GM23248 (cell line): ENCODE measurements around the gene PAX7. TPM values are rescaled to one million over a fixed set of nuclear protein-coding genes. Genes with fewer than 3 reads are reported as not detected.

ENCODE experiments used
- DNase-seq: peaks from one replicate; pipeline ENCODE4 v3.0.0-alpha.2; 2015
- H2AFZ ChIP-seq: fragments of 200-600 bp; sonication (generic); 2 replicates; pipeline ENCODE4 v1.6.1; 2016; ENCODE audit warnings: antibody characterized with exemption
- H3F3A ChIP-seq: fragments of 200-600 bp; sonication (generic); 2 replicates; pipeline ENCODE4 v1.6.1; 2016; ENCODE audit warnings: mild to moderate bottlenecking, antibody characterized with exemption, mixed run types; ENCODE audit not compliant: insufficient read depth
- H3K27ac ChIP-seq: fragments of 200-600 bp; sonication (generic); 2 replicates; pipeline ENCODE4 v1.5.1; 2016; ENCODE audit warnings: mild to moderate bottlenecking
- H3K27me3 ChIP-seq: fragments of 200-600 bp; sonication (generic); replicated peaks from 2 replicates; pipeline ENCODE4 v1.6.1; 2016; ENCODE audit warnings: mild to moderate bottlenecking; ENCODE audit not compliant: insufficient read depth
- H3K36me3 ChIP-seq: fragments of 200-600 bp; sonication (generic); 2 replicates; pipeline ENCODE4 v1.6.1; 2016; ENCODE audit warnings: low read depth, mild to moderate bottlenecking
- H3K4me1 ChIP-seq: fragments of 200-600 bp; sonication (generic); 2 replicates; pipeline ENCODE4 v1.6.1; 2016; ENCODE audit warnings: mild to moderate bottlenecking; ENCODE audit not compliant: insufficient read depth
- H3K4me2 ChIP-seq: fragments of 200-600 bp; sonication (generic); one replicate; pipeline ENCODE4 v1.6.1; 2016; ENCODE audit warnings: mild to moderate bottlenecking; ENCODE audit not compliant: unreplicated experiment
- H3K4me3 ChIP-seq: fragments of 200-600 bp; sonication (generic); 2 replicates; pipeline ENCODE4 v1.5.1; 2016; ENCODE audit warnings: mild to moderate bottlenecking
- H3K79me2 ChIP-seq: fragments of 200-600 bp; sonication (generic); 2 replicates; pipeline ENCODE4 v1.6.1; 2016; ENCODE audit warnings: mild to moderate bottlenecking; ENCODE audit not compliant: insufficient read depth
- H3K9ac ChIP-seq: fragments of 200-600 bp; sonication (generic); 2 replicates; pipeline ENCODE4 v1.6.1; 2016; ENCODE audit warnings: mild to moderate bottlenecking
- H3K9me2 ChIP-seq: fragments of 200-600 bp; sonication (generic); 2 replicates; pipeline ENCODE4 v1.6.1; 2016; ENCODE audit warnings: mixed run types, mild to moderate bottlenecking, moderate library complexity; ENCODE audit not compliant: insufficient read depth
- H3K9me3 ChIP-seq: fragments of 200-600 bp; sonication (generic); one replicate; pipeline ENCODE4 v1.6.1; 2017; ENCODE audit warnings: low read depth
- H4K20me1 ChIP-seq: fragments of 200-600 bp; sonication (generic); 2 replicates; pipeline ENCODE4 v1.6.0; 2016; ENCODE audit not compliant: insufficient read depth
- EZH2 ChIP-seq: fragments of 200-600 bp; sonication (generic); IDR thresholded peaks from 2 replicates; pipeline ENCODE4 v1.6.1; 2018; ENCODE audit warnings: antibody characterized with exemption, mild to moderate bottlenecking; ENCODE audit not compliant: insufficient read depth, poor library complexity, severe bottlenecking
- EZH2phosphoT487 ChIP-seq: fragments of 200-600 bp; sonication (generic); IDR thresholded peaks from 2 replicates; pipeline ENCODE4 v1.6.1; 2018; ENCODE audit warnings: antibody characterized with exemption, moderate library complexity, mild to moderate bottlenecking, low read depth; ENCODE audit not compliant: insufficient read depth
- WGBS, 2 experiments: methylation state at CpG; one replicate each; pipeline ENCODE4 v1.1.6; 2015 to 2017; ENCODE audit warnings: low lambda C conversion rate in 2 of 2, low coverage in 1 of 2; ENCODE audit errors: missing lambda C conversion rate in 2 of 2; 5-methylcytosine and 5-hydroxymethylcytosine counted together
- in situ Hi-C: fragments of 300-500 bp; cut with MboI; formaldehyde crosslinking; loops from 2 replicates; pipeline ENCODE4 v1.15.0; 2020
- polyA plus RNA-seq: library from polyadenylated mRNA; unstranded; fragments of >200 nt; fragmentation: Nextera tagmentation; extraction: Ambion mirVana; gene quantifications from 2 replicates; pipeline ENCODE4 v1.2.1, GENCODE V29; 2016
- total RNA-seq: library from RNA; depleted of rRNA; stranded (reverse); fragments of >200 nt; shearing (Covaris generic); gene quantifications from 2 replicates; pipeline ENCODE4 v1.2.3, GENCODE V29; 2014

PAX7 gene
- total and polyA plus RNA-seq, 2 experiments from 2014 or later, result not detected

DNA sequence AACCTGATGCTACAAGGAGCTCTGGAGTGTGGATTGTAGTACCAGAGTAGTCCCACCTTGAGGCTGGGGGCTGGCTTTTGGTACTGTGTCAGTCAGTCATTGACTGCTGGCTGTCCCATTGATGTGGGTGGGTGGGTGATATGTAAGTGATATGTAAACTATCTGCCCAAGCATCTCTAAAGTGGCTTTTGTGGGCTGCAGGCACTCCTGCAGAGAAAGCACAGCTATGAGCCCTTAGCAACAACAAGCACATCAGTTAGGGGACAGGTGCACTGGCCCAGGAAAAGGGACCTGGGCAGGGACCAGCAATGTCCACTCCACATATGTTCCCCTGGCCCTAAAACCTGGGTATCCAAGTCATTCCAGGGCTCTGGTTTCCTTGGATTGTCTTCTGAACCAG is 118.9 kb downstream of the PAX7 start:
- no peak overlapping the region for H3K4me2 ChIP-seq
- H3K4me1 ChIP-seq, result no peaks in the 10 kb centered on the region
- H3K4me3 ChIP-seq, result no peak overlapping the region
- no peaks in the 10 kb centered on the region for H3K9me2 ChIP-seq
- H3K36me3 ChIP-seq, result no peaks in the 10 kb centered on the region
- no peak overlapping the region for H3K27ac ChIP-seq
- H3K27me3 ChIP-seq, result no peaks in the 10 kb centered on the region
- no peak overlapping the region for H2AFZ ChIP-seq
- no peaks in the 10 kb centered on the region for H3K79me2 ChIP-seq
- TF ChIP-seq EZH2, result no peak
- no peak for TF ChIP-seq EZH2phosphoT487
- in situ Hi-C loops, result no loop called here
- H3K9me3 ChIP-seq, result no peaks in the 10 kb centered on the region
- no peak overlapping the region for H3K9ac ChIP-seq
- DNase-seq, result no peak
- no peaks in the 10 kb centered on the region for H4K20me1 ChIP-seq
- no peaks in the 10 kb centered on the region for H3F3A ChIP-seq

DNA sequence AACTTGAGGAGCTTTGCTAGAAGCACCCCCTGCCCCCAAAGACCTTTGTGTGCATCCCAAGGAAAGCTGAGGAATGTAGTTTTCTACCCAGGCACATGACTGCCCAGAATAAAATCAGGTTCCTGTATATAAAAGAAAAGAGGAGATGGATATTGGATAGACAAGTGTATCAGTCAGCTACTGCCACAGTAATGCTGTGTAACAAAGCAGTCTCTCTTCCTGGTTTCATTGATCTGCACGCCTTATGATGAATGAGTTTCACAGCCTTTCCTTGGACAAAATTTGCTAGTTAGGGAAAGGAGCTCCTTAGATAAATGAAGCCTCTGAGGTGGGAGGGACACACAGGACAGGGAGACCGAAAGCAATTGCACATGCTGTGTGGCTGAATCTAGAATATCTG is 120.0 kb downstream of the PAX7 start:
- Histone ChIP-seq H3F3A (no peaks in the 10 kb centered on the region), H3K79me2 (no peaks in the 10 kb centered on the region), H4K20me1 (no peaks in the 10 kb centered on the region), H3K36me3 (no peaks in the 10 kb centered on the region), H3K9ac (no peak overlapping the region), H3K27me3 (no peaks in the 10 kb centered on the region), H3K9me3 (no peaks in the 10 kb centered on the region), H3K4me3 (no peak overlapping the region), H3K4me1 (no peaks in the 10 kb centered on the region), H3K9me2 (no peaks in the 10 kb centered on the region), H2AFZ (no peak overlapping the region), H3K4me2 (no peak overlapping the region), H3K27ac (no peak overlapping the region)
- no peak for TF ChIP-seq EZH2
- no peak for TF ChIP-seq EZH2phosphoT487
- 9 to 13% methylated on average over 2 of the region's 2 CpGs for WGBS, 2 experiments
- in situ Hi-C loops, result no loop called here
- DNase-seq, result no peak

DNA sequence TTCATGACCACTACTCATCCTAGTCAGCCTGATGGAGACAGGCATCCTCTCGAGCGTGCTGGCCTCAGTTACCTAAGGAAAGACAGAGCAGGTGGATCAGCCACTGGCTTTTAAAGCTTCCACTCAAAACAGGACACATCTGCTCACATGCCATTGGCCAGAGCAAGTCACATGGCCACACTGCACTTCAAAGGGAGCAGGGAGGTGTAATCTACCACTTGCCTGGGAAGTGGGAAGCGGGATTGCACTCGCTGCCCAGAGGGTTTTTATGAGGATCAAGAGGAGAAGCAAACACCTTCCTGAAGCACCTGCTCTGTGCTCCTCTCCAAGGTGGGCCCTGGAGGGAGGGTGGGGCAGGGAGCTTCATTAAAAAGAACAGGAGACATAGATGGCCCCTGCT is 120.8 kb downstream of the PAX7 start:
- no peak overlapping the region for H3K27ac ChIP-seq
- H4K20me1 ChIP-seq, result no peaks in the 10 kb centered on the region
- H3K4me1 ChIP-seq, result no peaks in the 10 kb centered on the region
- H3K9ac ChIP-seq, result no peak overlapping the region
- no peak for TF ChIP-seq EZH2
- no peak for TF ChIP-seq EZH2phosphoT487
- in situ Hi-C loops, result no loop called here
- H3K27me3 ChIP-seq, result no peaks in the 10 kb centered on the region
- H3F3A ChIP-seq, result no peaks in the 10 kb centered on the region
- DNase-seq, result no peak
- no peaks in the 10 kb centered on the region for H3K9me3 ChIP-seq
- no peak overlapping the region for H3K4me2 ChIP-seq
- no peaks in the 10 kb centered on the region for H3K79me2 ChIP-seq
- H3K9me2 ChIP-seq, result no peaks in the 10 kb centered on the region
- H3K36me3 ChIP-seq, result no peaks in the 10 kb centered on the region
- 11 to 13% methylated on average over 4 of the region's 4 CpGs for whole genome bisulfite sequencing, 2 experiments
- no peak overlapping the region for H3K4me3 ChIP-seq
- H2AFZ ChIP-seq, result no peak overlapping the region

DNA sequence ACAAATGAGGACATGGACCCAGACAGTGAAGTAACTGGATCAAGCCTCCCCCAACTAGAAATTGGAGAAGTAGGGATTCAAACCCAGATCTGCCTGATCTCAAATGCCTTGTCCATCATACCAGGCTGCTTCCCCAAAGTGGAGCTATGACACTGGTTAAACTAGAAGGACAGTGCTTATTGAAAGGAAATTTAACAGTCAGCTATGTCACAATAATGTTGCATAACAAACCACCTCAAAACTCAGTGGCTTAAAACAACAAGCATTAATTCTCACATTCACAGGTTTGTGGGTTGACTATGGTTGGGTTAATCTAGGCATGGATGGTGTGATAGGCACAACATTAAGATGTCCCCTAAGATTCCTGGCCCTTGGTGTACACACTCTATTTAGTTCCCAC is 121.8 kb downstream of the PAX7 start:
- in situ Hi-C loops, result no loop called here
- Histone ChIP-seq H3K4me2 (no peak overlapping the region), H3K4me3 (no peak overlapping the region), H2AFZ (no peak overlapping the region), H3F3A (no peaks in the 10 kb centered on the region), H3K9ac (no peak overlapping the region), H3K27me3 (no peaks in the 10 kb centered on the region), H3K27ac (no peak overlapping the region), H3K36me3 (no peaks in the 10 kb centered on the region), H3K4me1 (no peaks in the 10 kb centered on the region), H3K9me2 (no peaks in the 10 kb centered on the region), H3K9me3 (no peaks in the 10 kb centered on the region), H4K20me1 (no peaks in the 10 kb centered on the region), H3K79me2 (no peaks in the 10 kb centered on the region)
- no peak for DNase-seq
- TF ChIP-seq EZH2 (no peak), EZH2phosphoT487 (no peak)

DNA sequence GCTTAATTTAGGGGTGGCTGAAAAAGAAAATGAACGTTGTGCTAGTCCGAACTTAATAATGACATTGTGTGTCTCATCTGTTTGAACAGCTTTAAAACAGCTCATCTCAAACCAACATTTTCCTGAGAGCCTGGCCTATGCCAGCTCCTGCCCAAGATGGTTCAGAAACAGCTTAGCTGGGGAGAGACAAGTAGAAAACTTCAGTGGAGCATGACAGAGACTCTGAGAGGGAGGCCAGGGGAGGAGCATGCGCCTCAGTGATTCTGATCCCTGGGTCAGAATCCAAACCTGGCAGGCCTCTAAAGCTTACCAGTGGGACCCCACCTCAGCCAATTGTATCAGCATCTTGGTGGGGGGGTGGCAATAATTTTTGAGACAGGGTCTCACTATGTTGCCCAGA is 129.5 kb downstream of the PAX7 start:
- Histone ChIP-seq H3K4me2 (no peak overlapping the region), H2AFZ (no peak overlapping the region), H3K79me2 (no peaks in the 10 kb centered on the region), H3K9ac (no peak overlapping the region), H3K9me2 (no peaks in the 10 kb centered on the region), H3F3A (no peaks in the 10 kb centered on the region), H3K4me3 (no peak overlapping the region), H4K20me1 (no peaks in the 10 kb centered on the region), H3K4me1 (no peaks in the 10 kb centered on the region), H3K9me3 (no peaks in the 10 kb centered on the region), H3K36me3 (no peaks in the 10 kb centered on the region), H3K27me3 (no peaks in the 10 kb centered on the region), H3K27ac (no peak overlapping the region)
- in situ Hi-C loops, result no loop called here
- DNase-seq, result no peak
- WGBS, 2 experiments, result 66 to 74% methylated on average over 3 of the region's 3 CpGs
- TF ChIP-seq EZH2phosphoT487, result no peak
- TF ChIP-seq EZH2, result no peak
